T-helper 2 cell treated with Interferon-gamma antibody and Interleukin-4, amounts not matched to agents 100 ng/mL and 5 ng/mL, for 36 hours (primary cell): ENCODE measurements around the gene HELB. TPM values are rescaled to one million over a fixed set of nuclear protein-coding genes. Genes with fewer than 3 reads are reported as not detected.

Source experiments
- intact Hi-C: fragments of 100-400 bp; cut with micrococcal nuclease; formaldehyde crosslinking; loops from one replicate; pipeline ENCODE4 v1.15.1; 2023
- total RNA-seq: library from RNA; stranded (reverse); gene quantifications from 2 replicates; pipeline ENCODE4 v1.2.3, GENCODE V29; 2022

The HELB gene
- total RNA-seq, 1 donor from 2014 or later: 39.8 TPM

DNA sequence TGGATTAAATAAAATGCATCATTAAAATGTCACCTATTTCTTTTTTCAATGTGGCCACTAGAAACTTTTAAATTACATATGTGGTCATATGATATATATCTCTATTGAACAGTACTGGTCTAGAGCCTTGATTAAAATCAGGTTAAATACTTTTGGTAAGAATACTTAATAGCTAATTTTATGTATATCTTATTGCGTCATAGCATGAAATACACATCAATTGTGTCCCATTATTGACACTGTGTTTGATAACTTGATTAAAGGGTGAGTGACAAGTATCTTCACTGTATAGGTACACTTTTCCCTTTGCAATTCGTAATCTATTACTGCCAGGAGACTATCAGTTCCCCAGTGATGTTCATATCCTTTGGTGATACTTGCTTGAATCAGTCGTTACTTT, 4.4 kb upstream of the HELB start:
- intact Hi-C loops: no loop called here

DNA sequence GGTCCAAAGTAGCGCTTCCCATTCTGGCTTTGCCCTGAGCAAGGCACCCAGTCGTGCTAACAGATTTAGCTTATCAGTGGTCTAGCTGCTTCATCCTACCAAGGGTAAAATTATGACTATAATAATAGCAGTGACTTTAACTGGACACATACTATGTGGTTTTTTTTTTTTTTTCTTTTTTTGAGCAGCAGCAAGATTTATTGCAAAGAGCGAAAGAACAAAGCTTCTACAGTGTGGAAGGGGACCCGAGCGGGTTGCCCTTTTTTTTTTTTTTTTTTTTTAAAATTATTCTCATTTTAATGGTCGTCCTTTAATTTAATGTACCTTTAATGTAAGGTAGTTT, 505 bp downstream of the HELB start:
- intact Hi-C loops: loop anchor here (1.0 to 5.0 kb wide), 7 partner anchors 14 to 1130 kb away; partner anchors contain the start of genes CAND1 and TMBIM4

DNA sequence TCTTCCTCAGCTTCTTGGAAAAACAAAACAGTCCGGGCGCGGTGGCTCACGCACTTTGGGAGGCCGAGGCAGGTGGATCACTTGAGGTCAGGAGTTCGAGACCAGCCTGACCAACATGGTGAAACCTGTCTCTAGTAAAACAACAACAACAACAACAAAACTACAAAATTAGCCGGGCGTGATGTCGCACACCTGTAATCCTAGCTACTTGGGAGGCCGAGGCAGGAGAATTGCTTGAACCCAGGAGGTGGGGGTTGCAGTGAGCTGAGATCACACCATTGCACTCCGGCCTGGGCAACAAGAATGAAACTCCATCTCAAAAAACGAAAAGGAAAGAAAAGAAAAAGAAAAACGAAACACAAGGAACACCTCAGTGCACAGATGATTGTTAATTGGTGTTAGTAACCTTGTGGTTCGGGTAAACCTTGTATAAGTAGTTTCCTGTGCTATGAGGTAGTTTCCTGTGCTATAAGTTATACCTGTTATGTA, 1.1 kb downstream of the HELB start:
- intact Hi-C loops: loop anchor here (5.0 kb wide), 3 partner anchors 36 to 1131 kb away; partner anchors contain the start of gene CAND1

DNA sequence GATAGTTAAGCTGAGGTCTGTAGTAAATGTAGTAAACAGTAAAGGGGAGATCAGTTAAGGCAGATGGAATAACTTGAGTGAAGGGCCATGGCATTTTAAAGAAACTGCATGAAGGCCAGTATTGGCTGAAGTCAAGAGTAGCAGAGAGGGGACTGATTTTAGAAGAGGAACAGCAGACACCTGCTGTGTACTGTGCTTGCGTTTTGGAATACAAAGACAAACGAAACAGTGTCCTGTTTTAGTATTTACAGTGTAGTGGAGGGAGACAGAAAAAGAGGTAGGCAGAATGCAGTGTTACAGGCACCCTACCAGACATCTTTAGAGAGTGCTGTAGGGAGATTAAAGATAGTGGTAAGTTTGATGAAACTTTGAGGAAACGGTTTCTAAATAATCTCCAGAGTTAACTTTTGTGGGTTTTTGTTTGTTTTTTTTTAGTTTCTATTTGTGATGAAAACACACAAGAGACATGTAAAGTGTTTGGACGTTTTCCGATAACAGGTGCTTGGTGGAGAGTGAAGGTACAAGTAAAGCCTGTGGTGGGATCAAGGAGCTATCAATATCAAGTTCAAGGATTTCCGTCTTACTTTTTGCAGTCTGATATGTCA, 2.1 kb downstream of the HELB start:
- intact Hi-C loops: loop anchor here (2.0 to 5.0 kb wide), 4 partner anchors 37 to 1936 kb away; partner anchors contain the start of gene CAND1

DNA sequence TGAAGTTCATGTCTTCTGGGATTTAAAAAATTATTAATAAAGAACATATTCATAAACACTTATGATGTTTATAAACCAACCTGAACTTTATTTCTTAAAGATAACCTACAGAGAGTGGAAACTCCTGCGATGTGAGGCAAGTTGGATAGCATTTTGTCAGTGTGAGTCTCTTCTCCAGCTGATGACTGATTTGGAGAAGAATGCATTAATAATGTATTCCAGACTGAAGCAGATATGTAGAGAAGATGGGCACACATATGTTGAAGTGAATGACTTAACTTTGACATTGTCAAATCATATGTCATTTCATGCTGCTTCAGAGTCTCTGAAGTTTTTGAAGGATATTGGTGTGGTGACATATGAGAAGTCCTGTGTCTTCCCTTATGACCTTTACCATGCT, 7.3 kb downstream of the HELB start:
- intact Hi-C loops: loop anchor here (5.0 kb wide), 1 partner anchor 38 kb away; no protein-coding TSS in a partner anchor

DNA sequence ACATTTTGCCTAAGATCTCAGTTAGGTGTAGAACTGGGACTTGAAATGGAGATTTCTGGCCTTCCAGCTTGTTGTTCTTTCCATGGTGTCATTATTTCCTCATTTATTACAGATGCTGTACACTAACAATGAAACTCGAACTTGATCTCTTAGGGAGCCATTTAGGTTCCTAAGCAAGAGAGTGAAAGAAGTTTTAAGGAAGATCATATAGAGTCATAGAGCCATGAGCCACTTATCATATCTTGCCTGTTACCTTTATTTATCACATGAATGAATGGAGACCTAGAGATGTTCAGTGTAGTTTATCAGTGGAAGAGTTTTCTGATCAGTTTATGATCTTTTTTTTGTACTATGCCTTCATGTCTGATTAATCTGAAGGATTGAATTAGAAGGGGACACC, 9.9 kb downstream of the HELB start:
- intact Hi-C loops: no loop called here

DNA sequence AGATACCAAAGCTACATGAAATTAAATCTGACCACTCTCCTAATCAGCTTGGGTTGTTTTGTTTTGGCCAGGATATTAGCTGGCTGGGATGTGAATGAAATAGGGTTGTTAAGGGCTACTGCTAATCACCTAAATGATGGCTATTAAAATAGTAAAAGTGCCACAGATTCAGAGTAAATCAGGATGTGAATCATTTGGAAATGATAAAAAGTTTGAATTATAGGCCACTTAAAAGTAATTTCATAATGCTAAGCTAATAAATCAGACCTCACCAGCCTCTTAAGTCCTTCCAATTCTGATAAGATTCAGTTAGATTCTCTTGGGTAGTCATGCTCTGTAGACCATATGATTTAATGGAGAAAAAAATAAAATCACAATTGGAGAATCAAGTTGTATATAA, 12.0 kb downstream of the HELB start:
- intact Hi-C loops: no loop called here

DNA sequence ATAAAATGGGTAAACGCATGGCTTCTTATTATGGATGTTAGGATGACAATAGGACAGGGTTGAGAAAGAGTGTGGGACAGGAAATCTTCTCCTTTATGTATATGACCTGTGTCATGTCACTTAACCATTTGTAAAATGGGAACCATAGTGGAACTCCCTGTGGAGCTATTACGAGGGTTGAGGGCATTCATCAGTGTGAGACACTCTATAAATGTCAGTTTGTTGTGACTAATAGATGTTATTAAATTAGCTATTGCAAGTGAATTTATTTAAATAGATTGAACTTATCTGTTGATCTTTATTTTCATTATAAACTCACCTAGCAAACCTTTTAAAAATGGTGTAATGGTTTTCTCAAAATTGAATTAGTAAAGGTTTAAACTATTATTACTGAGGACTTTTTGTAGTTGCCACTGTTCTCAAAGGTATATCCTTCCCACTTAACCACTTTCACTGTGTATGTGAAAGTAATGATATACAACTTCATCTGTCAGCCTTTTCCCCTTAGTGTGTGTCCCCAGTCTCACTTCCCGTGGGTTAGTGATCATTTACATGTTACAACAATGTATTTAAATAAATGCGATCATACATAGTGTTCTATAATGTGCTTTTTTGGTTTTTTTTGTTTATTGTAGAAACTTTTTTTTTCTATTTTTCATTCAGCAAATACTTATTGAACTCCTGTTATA, 17.1 kb downstream of the HELB start:
- intact Hi-C loops: no loop called here

DNA sequence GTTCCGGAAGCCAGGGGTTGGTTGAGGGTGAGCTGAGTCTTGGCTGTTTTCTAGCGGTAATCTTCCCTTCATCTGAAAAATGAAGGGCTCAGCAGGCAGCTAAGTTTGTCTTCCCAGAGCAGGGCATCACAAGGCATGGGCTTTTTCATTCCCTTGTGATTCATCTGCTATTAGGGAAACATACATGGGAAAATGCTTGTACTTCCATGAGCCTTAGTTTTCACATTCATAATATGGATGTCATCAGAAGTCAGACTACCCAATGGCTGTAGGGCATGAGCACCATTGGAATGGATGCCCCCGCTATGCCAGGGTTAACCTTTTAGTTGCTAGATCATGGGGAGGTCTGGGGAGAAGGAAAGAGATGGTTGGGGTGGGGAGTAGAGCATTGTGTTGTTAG, 18.7 kb downstream of the HELB start:
- intact Hi-C loops: loop anchor here (10.0 kb wide), 1 partner anchor 46 kb away; no protein-coding TSS in a partner anchor

DNA sequence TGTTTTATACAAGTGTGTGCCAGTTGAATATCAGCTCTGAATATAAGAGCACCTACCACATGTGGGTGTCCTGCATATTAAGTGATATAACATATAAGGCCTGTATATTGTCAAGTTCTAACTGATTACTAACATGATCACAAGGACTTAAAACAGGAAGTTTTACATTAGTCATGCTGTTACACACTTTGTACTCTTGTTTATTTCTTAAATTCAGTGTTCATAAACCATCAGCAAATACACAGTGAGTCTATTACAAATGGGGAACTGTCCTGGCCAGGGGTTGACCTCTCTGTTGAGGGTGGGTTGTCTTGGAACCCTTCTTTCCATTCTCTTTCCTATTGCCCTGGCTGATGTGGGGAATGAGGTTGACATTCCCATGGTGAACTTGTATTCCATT, 19.1 kb downstream of the HELB start:
- intact Hi-C loops: loop anchor here (10.0 kb wide), 1 partner anchor 47 kb away; no protein-coding TSS in a partner anchor

DNA sequence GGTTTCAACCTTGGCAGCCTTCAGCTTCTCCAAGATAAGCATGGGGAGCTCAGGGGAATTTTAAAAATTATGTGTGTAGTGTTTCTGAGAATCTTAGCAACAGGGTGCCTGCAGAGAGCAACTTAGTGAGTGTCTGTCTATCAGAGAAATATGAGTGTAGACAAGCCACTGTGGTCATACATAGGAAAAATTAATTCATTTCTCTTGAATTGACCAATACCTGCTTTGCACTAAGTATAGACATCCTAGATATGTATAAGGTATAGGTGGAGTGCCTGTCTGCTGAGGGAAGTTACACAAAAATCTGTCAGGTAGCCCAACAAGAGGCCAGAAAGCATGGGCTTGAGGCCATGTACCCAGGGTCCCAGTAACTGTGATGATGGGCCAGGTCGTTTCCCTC, 20.7 kb downstream of the HELB start:
- intact Hi-C loops: loop anchor here (10.0 kb wide), 1 partner anchor 48 kb away; no protein-coding TSS in a partner anchor

DNA sequence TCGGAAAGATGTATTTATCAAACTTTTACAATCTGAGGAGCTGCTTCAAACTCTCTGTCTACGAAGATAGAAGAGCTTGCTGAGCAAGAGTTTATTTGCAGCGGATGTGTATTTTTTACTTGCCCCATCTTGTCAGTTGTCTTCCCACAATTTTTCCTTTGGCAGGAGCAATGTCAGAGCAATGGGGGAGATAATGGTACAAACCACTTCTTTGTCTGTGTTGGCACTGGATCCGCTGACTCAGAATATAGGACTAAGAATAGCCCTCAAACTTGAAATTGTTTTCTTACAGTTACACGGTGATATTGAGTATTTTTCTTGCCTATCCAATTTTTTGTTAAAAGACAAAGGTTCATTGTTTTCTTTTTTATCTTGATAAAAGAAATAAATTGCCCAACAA, 27.6 kb downstream of the HELB start:
- intact Hi-C loops: loop anchor here (10.0 kb wide), 1 partner anchor 55 kb away; no protein-coding TSS in a partner anchor

DNA sequence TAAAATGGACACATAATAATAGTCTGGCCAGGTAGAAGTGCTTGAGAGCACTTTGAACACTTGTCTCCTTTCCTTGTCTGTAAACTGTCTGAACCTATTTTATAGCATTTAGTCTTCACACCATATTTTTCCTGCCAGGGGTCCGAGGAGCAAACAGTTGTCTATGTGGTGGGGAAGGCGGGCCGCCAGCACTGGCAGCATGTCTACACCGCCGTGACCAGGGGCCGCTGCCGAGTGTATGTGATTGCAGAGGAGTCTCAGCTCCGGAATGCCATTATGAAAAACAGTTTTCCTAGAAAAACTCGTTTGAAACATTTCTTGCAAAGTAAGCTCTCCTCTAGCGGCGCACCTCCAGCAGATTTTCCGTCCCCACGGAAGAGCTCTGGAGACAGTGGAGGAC, 28.7 kb downstream of the HELB start:
- intact Hi-C loops: no loop called here

DNA sequence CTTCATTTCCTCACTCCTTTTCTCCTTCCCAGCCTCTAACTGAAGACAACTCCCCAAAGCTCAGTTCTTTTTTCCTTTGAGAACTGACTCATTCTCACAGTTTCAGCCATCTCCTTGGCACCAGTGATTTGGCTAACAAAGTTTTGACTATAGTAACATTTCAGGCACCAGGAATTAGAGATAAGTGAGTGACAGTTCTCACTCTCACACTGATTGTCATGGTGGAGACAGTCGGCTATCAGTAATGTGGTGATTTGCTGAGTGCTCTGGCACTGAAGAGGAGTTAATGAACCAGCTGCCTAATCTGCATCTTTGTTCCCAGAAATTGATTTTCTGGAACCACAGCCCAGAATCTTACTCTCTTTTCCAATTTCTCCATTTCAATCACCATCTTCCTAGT, 29.5 kb downstream of the HELB start:
- intact Hi-C loops: no loop called here

DNA sequence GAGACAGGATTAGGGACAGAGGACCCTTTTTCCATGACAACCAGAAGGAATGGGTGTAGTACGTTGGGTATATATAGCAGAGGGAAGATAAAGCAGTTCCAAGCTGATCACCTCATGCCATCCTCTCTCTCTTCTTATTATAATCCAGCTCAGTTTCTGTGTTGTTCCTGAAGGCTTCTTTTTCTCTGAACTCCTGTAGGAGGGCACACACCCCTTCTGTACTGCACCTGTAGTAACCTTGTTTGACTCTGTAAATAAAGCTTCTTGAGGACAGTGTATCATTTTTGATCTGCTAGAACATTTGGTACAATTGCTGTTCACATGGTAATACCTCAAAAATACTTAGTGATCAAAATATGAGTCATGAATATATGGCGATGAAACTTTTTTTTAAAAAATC, 33.5 kb downstream of the HELB start:
- intact Hi-C loops: no loop called here

DNA sequence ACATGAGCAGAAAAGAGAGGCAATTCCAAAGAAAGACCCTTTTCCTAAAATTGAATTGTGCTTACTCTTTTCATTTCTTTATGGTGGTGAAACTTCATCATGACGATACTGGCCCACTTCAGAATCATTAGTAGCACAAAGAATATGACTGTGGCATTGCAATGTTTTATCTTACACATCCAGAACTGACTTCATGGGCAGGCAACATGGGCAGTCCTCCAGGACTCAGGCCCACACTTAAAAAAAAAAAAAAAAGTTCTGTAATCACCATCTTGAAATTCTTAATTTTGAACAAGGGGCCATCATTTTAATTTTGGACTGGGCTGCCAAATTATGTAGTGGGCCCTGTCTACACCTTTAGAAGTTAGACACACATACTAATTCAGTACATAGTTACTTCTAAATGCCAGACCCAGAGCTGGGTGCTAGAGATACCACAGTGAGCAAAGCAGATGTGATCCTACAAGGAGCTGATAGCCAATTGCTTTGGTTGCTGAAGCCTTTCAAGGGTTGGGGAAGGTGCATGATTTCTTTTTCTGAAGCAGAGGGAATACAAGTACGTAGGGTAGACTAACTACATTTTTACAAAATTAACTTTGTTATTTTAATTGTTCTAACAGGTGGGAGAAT, 35.2 kb downstream of the HELB start:
- intact Hi-C loops: no loop called here

DNA sequence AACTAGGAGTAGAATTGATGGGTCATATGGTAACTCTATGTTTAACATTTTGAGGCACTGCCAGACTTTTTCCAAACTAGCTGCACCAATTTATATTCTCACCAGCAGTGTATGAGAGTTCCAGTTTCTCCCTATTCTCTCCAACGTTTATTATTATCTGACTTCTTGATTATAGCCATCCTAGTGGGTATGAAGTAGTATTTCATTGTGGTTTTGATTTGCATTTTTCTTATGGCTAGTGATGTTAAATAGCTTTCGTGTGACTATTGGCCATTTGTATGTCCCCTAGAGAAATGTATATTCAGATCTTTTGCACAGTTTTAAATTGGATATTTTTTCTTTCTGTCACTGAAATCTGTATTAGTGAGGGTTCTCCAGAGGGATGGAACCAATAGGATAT, 37.8 kb downstream of the HELB start:
- intact Hi-C loops: no loop called here

DNA sequence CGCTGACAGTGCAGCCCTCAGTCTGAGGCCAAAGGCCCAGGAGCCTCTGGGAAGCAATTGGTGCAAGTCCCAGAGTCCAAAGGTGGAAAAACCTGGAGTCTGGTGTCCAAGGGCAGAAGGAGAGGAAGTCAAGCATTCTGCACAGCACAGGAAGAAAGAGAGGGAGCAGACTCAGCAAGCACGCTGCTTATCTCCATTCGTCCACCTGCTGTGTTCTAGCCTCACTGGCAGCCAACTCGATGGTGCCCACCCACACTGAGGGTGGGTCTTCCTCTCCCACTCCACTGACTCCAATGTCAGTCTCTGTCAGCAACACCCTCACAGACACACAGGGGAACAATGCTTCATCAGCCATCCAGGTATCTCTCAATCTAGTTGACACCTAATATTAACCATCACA, 38.8 kb downstream of the HELB start:
- intact Hi-C loops: no loop called here

DNA sequence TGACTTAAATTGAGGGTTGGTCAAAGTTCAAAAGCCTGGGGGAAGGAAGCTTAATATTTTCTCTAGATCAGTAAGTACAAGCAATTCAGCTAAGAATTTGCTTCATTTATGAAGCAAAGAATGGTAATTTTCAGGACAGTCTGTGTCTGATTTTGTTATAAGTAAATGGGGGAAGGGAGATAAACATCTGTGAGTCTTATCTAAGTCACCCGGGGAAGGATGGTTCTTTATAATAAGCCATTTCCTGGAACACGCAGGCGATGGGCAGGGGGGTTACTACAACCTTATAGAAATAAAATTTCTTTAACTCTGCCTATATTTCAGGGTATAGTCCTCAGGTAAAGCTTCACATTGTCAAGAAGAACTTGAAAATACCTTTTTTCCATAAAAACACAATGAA, 42.9 kb downstream of the HELB start:
- intact Hi-C loops: loop anchor here (5.0 kb wide), 1 partner anchor 38 kb away; no protein-coding TSS in a partner anchor

DNA sequence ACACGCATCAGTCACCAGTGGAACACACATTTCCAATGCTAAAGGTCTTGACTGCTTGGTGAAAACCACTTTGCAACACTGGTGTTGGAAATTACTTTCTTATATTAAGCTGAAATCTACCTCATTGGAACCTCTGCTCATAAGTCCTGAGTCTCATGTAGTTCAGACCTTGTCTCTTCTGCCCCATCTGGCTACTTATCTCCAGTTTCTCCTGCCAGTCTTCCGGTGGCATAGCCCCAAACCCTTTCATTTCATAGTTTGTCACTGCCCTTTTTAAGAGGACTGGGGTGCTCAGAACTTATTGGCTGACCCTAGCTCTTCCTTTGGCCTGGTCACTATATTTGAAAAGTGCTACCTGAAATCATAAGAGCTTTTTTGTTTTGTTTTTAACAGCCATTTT, 43.7 kb downstream of the HELB start:
- intact Hi-C loops: loop anchor here (5.0 kb wide), 1 partner anchor 39 kb away; no protein-coding TSS in a partner anchor

DNA sequence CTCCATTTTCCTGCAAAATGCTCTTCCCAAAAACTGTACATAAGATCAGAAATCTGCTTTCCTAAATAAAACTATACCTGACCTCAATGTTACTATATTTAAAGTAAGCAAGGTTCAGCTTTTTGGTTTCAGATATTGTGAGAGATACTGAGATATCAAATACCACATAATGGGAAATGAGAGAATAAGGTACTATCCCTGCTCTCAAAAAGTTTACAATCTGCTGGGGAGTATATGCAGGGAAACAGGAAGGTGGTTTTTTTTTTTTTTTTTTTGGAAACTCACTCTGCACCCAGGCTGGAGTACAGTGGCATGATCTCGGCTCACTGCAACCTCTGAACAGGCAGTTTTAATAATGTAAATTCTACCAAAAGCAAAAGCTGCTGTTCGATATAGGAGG, 49.0 kb downstream of the HELB start:
- intact Hi-C loops: no loop called here

DNA sequence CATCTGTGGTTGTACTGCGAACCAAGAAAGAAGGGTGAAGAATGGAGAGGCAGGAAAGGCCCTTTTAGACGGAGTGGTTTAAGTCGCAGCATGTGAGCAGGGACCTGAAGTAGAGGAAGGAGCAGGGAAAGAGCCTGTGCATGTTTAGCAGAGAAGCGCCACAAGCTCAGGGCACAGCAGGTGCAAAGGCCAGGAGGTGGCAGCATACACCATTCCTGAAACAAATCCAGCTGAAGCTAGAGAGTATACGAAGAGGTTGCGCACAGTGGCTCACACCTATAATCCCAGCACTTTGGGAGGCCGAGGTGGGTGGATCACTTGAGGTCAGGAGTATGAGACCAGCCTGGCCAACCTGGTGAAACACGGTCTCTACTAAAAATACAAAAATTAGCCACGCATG, 49.9 kb downstream of the HELB start:
- intact Hi-C loops: loop anchor here (2.0 kb wide), 1 partner anchor 57 kb away; no protein-coding TSS in a partner anchor
